ENCODE measurements around the gene SLAMF1.

DNA sequence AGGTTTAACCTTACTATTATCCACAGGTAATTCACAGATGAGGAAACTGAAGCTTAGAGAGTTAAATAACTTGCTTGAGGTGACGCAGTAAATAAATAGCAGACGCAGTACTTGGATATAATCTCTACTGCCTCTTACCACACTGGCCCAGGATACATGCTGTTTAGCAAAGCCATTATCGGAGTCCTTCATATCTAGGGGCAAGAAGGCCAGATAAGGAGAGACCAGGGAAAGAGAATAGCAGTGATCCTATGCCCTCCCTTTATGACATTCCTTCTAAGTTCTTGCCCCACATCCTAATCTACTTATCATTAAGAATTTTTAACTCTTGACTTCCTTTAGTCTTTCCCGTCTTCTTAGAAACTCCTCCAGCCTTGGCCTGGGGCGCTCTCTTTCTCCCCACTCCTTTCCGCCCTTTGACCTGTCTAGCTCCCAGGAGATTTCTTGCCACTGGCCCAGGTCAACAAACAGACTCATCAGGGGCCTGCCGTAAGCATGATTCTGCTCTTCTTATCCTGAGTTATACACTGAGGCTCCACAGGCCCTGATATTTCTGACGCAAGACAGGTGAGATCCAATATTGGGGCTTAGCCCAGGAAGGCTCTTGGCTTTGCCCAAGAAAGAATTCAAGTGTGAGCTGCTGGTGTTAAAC, 11.4 kb upstream of the SLAMF1 start:
- TF ChIP-seq CTCF (IDR thresholded peaks at IDR 0.05; ENCODE audit: insufficient read depth, low read depth, low read length) (no peak), EZH2 (IDR thresholded peaks at IDR 0.05; ENCODE audit: insufficient read depth, low read length) (no peak)
